Peyer's patch (tissue), 4 donors: Measurements from ENCODE around the gene IGFBPL1.

Experiments
- POLR2A ChIP-seq, 2 donors: fragments of 450-650 bp; IDR thresholded peaks; one replicate each; pipeline ENCODE4 v1.5.1; 2017; ENCODE audit warnings: antibody characterized with exemption in 2 of 2, mild to moderate bottlenecking in 2 of 2, moderate library complexity in 2 of 2
- TF ChIP-seq, protein P1 (sequence below), 6 experiments: fragments of 450-650 bp in 4 of 6; fragments of 200-600 bp in 2 of 6; sonication (generic) in 1 of 6; IDR thresholded peaks; one replicate each; pipeline ENCODE4 v1.5.1; 2017 to 2019; ENCODE audit warnings: antibody characterized with exemption in 6 of 6, mild to moderate bottlenecking in 3 of 6, moderate library complexity in 1 of 6

DNA sequence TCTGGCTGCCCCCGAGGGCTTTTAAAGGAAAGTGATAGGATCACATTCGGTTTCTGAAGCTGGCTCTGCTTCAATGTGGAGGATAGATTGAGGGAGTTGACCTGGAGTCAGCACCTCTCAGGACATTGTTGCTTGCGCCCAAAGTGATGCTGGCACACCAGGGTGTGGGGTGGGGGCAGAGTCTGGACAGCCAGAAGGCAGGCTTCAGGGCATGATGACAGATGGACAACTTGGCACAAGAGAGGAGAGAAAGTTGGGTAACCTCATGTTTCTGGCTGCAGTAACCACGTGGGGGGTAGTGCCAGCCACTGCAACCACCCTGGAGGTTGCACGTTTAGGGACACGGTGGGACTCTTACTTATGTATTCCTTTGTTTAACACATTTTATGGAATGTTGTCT is 22.3 kb downstream of the IGFBPL1 start:
- TF ChIP-seq, protein P1, sequence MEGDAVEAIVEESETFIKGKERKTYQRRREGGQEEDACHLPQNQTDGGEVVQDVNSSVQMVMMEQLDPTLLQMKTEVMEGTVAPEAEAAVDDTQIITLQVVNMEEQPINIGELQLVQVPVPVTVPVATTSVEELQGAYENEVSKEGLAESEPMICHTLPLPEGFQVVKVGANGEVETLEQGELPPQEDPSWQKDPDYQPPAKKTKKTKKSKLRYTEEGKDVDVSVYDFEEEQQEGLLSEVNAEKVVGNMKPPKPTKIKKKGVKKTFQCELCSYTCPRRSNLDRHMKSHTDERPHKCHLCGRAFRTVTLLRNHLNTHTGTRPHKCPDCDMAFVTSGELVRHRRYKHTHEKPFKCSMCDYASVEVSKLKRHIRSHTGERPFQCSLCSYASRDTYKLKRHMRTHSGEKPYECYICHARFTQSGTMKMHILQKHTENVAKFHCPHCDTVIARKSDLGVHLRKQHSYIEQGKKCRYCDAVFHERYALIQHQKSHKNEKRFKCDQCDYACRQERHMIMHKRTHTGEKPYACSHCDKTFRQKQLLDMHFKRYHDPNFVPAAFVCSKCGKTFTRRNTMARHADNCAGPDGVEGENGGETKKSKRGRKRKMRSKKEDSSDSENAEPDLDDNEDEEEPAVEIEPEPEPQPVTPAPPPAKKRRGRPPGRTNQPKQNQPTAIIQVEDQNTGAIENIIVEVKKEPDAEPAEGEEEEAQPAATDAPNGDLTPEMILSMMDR (IDR thresholded peaks at IDR 0.05), result no peak
- no peak for TF ChIP-seq POLR2A (IDR thresholded peaks at IDR 0.05)
